ENCODE measurements around the gene CORO2A. TPM values are rescaled to one million over a fixed set of nuclear protein-coding genes. Genes with fewer than 3 reads are reported as not detected.

Gene CORO2A
- total and polyA plus RNA-seq, 2 of the 8 experiments (the other 6 are each of a cell fraction or from before 2014, with no cell fraction given) = 13.7 to 27.9 TPM

DNA sequence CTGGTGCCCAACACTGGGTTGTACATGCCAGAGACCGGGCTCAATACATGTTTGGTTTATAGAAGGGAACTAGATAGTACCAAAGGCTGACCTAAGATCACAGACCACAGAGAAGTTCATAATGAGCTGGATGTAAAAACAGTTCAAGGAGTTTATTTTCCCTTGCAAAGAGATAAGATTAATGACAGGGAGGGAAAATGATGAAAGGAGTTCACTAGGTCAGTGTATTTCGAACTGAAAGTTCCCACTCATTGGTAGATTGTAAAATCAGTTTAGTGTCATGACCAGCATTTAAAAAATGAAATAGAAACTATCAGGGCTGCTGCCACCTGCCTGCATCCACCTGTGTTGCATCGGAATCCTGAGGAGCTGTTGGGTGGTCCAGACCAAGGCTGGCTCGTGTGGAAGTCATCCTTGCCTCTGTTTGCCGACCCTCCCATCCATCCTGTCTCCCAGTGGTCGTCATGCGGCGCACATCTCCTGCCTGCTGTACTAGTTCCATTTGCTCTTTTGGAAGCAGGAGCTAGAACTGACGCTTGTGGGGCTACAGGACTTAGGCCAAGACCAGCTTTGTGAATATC lies 41.9 kb upstream of the CORO2A start (continued):
- TF ChIP-seq CTCF (IDR thresholded peaks at IDR 0.05; ENCODE audit: control extremely low read depth in 1 of 3, insufficient read depth in 1 of 3, low read depth in 1 of 3, low read length in 3 of 3) = peak; percentile 27 to 30 (median 29)
- TF ChIP-seq CHD1 (IDR thresholded peaks at IDR 0.05; ENCODE audit: low read depth, low read length) = no peak
- TF ChIP-seq RAD21 (IDR thresholded peaks at IDR 0.05 in 1 of 2, conservative IDR thresholded peaks at IDR 0.05 in 1 of 2; ENCODE audit: low read depth in 2 of 2, low read length in 2 of 2) = peak in 1 of 2 experiments; percentile 24; a peak in 1 of 4 replicates
- no peak for TF ChIP-seq CBX5 (IDR thresholded peaks at IDR 0.05; ENCODE audit: low read depth, low read length)
